Mammary epithelial cell (primary cell): ENCODE results near the gene RPL36AL.

Source experiments
- CTCF ChIP-seq, 2 donors: IDR thresholded peaks in 1 of 2; conservative IDR thresholded peaks in 1 of 2; 2 replicates each; pipeline ENCODE4 v1.5.1; 2011 to 2012; ENCODE audit warnings: inconsistent platforms in 2 of 2, low read length in 2 of 2, mild to moderate bottlenecking in 2 of 2, control low read depth in 1 of 2, low read depth in 1 of 2; ENCODE audit not compliant: insufficient read depth in 1 of 2; ENCODE audit errors: extremely low read depth in 1 of 2
- EZH2 ChIP-seq: IDR thresholded peaks from 2 replicates; pipeline ENCODE4 v1.6.1; 2012; ENCODE audit warnings: low read length, inconsistent platforms, borderline replicate concordance

DNA sequence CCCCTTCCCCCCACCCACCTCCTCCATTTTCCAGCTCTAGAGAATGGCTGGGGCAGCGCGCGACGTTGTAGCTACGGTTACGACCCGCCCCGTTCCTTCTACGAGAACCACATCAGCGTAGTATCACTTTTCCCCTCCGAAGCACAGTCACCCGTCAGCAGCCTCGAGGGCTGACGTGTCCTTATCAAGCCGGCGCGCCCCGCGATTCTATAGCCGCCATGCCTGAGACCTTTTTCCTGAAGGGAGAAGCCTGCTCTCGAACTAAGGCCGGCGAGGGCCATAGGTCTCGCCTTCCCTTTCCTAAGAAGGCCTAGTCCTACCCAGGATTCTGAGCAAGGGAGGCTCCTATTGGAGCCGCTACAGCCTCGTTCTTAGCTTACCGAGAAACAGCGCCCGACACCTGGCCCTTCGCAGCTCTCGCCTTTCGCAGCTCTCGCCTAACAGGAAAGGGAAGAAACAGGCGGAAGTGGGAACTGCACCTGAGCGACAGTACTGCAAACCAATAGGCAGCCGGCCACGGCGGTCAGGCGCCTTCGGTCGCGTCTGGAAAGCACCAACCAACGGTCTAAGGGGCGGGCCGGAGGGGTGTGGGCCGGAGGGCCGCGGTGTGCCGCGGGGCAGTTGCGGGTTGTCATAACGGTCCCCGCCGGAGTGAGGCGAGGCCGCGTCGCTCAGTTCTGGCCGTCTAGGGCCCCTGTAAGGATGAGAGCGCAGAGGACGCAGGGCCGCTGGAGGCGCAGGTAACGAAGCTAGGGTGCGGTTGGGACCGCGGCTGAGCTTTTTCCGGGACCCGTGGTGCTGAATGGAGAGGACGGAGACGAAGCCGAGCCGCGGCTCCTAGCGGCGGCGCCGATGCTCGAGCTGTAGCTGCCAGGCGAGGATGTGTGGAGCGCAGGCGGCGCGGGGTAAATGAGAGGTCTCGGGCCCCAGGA is at the start of gene RPL36AL, which contains the start of gene MGAT2:
- TF ChIP-seq CTCF (conservative IDR thresholded peaks at IDR 0.05 in 1 of 2, IDR thresholded peaks at IDR 0.05 in 1 of 2; ENCODE audit: extremely low read depth in 1 of 2, insufficient read depth in 1 of 2, low read depth in 1 of 2, low read length in 2 of 2), result peak in 1 of 2 donors; percentile 39
- no peak for TF ChIP-seq EZH2
